ENCODE measurements around the gene CEMP1.
"Not testable (repeated sequence)": the region's sequence is repeated elsewhere in the genome, so short reads cannot be mapped to it uniquely, and the experiment has no call there.

CEMP1 gene

DNA sequence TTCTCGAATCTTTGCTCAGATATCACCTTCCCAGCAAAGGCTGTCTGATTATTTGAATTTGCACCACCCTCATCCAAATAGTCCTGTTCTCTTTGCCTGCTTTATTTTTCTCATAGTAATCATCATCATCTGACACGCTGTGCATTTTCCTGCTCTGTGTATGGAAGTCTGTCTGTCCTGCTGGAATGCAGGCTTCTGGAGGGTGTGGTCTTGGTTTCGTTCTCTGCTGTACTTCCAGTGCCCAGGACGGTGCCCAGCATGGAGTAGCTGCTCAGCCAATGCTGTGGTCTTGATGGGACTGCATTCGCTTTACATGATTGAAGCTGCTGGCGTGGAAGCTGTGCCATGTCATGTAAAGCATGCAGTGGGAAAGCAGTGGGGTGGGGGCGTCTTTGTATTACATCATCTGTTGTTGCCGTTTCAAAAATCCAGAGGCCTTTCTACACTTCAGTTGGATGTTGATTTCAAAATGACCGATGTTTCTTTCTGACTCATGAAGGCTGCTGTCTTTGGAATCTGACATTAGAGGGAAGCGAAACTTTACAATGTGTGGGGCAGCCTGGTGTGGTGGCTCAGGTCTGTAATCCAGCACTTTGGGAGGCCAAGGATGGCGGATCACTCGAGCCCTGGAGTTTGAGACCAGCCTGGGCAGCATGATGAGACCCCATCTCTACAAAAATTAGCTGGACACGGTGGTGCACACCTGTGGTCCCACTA, 23.7 kb upstream of the CEMP1 start:
- not testable (repeated sequence) for H3K27me3 ChIP-seq (ENCODE audit: control insufficient read depth, insufficient read depth, low read length); H3K9ac ChIP-seq (ENCODE audit: low read depth, low read length); H3K4me3 ChIP-seq (ENCODE audit: low read depth, low read length); H3K4me1 ChIP-seq (ENCODE audit: control insufficient read depth, insufficient read depth, low read length); H3K9me3 ChIP-seq (ENCODE audit: control insufficient read depth, insufficient read depth, low read length); H3K36me3 ChIP-seq (ENCODE audit: control insufficient read depth, insufficient read depth, low read length); H3K27ac ChIP-seq (ENCODE audit: low read depth, low read length)

DNA sequence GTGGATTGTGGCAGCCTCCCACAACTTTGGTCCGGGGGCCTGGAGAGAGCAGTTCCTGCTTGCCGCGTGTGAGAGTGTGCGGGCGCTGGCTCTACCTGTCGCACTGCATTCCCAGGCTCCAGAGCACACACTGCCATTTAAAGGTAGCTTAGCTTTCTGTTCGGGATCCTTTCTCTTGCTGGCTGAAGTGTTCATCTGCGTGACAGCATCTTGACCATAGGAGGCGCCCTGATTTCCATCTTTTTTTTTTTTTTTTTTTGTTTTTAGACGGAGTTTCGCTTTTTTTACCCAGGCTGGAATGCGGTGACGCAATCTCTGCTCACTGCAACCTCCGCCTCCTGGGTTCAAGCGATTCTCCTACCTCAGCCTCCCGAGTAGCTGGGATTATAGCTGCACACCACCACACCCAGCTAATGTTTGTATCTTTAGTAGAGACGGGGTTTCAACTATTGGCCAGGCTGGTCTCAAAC, 20.2 kb upstream of the CEMP1 start:
- H3K9me3 ChIP-seq (ENCODE audit: control insufficient read depth, insufficient read depth, low read length); H3K4me3 ChIP-seq (ENCODE audit: low read depth, low read length); H3K27me3 ChIP-seq (ENCODE audit: control insufficient read depth, insufficient read depth, low read length); H3K36me3 ChIP-seq (ENCODE audit: control insufficient read depth, insufficient read depth, low read length); H3K9ac ChIP-seq (ENCODE audit: low read depth, low read length); H3K4me1 ChIP-seq (ENCODE audit: control insufficient read depth, insufficient read depth, low read length): not testable (repeated sequence)
- H3K27ac ChIP-seq (ENCODE audit: low read depth, low read length), result peak overlapping the region; percentile 73

DNA sequence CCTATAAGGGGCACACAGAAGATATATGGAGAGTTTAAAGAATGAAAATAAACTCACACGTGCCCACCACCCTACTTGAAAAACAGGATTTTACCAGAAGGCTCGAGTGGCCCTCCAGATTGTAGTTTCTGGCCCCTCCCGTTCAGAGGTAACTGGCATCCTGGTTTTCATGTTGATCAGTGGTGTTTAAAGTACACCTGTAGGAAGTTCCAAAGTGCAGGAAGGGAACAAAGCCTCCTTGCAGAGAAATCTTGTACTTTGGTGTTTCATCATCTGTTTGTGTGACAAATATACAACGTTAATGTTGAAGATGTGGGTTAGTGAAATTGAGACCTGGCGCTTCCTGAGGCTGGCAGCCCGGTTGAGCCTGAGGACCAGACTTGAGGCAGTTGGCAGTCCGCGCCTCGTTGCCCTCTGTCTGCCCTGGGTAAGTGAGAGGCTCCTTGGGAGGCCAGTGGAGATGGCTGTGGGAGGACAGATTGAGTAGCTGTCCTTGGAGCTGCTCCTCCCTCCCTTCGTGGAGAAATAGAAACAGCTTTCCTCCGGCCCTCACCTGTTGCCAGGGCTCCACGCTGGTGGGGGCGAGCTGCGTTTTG, 19.2 kb upstream of the CEMP1 start:
- H3K9ac ChIP-seq (ENCODE audit: low read depth, low read length); H3K4me3 ChIP-seq (ENCODE audit: low read depth, low read length); H3K36me3 ChIP-seq (ENCODE audit: control insufficient read depth, insufficient read depth, low read length); H3K4me1 ChIP-seq (ENCODE audit: control insufficient read depth, insufficient read depth, low read length); H3K27me3 ChIP-seq (ENCODE audit: control insufficient read depth, insufficient read depth, low read length); H3K27ac ChIP-seq (ENCODE audit: low read depth, low read length); H3K9me3 ChIP-seq (ENCODE audit: control insufficient read depth, insufficient read depth, low read length): not testable (repeated sequence)

DNA sequence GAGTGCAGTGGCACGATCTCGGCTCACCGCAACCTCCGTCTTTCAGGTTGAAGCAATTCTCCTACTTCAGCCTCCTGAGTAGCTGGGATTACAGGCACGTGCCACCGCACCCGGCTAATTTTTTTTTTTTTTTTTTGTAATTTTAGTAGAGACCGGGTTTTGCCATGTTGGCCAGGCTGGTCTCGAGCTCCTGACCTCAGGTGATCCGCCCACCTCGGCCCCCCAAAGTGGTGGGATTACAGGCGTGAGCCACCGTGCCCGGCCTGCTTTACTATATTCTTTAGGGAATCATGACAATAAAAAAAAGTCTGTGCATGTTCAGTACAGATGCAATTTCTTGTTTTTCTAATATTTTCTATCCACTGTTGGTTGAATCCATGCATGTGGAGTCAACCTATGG, 12.6 kb upstream of the CEMP1 start:
- not testable (repeated sequence) for H3K36me3 ChIP-seq (ENCODE audit: control insufficient read depth, insufficient read depth, low read length); H3K4me3 ChIP-seq (ENCODE audit: low read depth, low read length); H3K4me1 ChIP-seq (ENCODE audit: control insufficient read depth, insufficient read depth, low read length); H3K9me3 ChIP-seq (ENCODE audit: control insufficient read depth, insufficient read depth, low read length); H3K9ac ChIP-seq (ENCODE audit: low read depth, low read length); H3K27me3 ChIP-seq (ENCODE audit: control insufficient read depth, insufficient read depth, low read length); H3K27ac ChIP-seq (ENCODE audit: low read depth, low read length)

DNA sequence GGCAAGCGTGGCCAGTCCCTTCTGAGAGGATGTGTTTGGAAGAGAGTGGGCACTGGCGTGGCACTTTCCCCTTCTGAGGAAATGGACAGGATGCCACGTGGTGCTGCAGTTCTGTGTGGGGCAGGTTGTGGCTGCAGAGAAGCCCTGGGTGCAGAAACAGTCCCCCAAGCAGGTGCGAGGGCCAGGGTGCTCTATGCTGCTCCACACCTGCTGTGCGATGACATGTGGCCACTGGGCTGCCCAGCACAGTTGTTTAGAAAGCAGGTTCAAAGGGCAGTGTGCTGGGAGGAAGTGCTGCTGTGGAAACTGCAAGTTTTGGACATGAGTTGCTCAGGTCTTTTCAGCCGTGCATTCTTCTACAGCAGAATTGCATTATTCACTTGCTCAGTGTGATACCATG, 10.2 kb upstream of the CEMP1 start:
- not testable (repeated sequence) for H3K27ac ChIP-seq (ENCODE audit: low read depth, low read length); H3K9ac ChIP-seq (ENCODE audit: low read depth, low read length); H3K36me3 ChIP-seq (ENCODE audit: control insufficient read depth, insufficient read depth, low read length); H3K27me3 ChIP-seq (ENCODE audit: control insufficient read depth, insufficient read depth, low read length); H3K9me3 ChIP-seq (ENCODE audit: control insufficient read depth, insufficient read depth, low read length); H3K4me3 ChIP-seq (ENCODE audit: low read depth, low read length); H3K4me1 ChIP-seq (ENCODE audit: control insufficient read depth, insufficient read depth, low read length)

DNA sequence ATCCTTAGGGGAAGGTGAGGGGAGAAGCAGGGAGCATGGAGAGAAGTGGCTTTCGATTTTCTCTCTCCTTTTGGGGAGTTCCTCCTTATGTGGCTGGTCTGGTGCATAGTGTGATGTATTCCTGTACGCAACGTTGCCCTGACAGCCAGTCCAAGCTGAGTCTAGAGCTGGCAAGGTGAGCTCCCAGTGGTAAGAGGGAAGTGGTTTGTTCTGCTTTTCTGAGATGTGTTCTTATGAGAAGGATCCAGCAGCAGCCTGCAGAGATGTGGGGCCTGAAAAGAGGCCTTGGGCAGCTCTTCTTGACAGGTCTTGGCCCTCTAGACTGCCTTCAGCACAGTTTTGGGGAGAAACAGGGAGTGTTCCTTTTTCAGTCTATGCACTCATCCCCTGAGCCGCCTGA, 9.7 kb upstream of the CEMP1 start:
- not testable (repeated sequence) for H3K27ac ChIP-seq (ENCODE audit: low read depth, low read length); H3K4me1 ChIP-seq (ENCODE audit: control insufficient read depth, insufficient read depth, low read length); H3K9me3 ChIP-seq (ENCODE audit: control insufficient read depth, insufficient read depth, low read length); H3K9ac ChIP-seq (ENCODE audit: low read depth, low read length); H3K36me3 ChIP-seq (ENCODE audit: control insufficient read depth, insufficient read depth, low read length); H3K27me3 ChIP-seq (ENCODE audit: control insufficient read depth, insufficient read depth, low read length); H3K4me3 ChIP-seq (ENCODE audit: low read depth, low read length)

DNA sequence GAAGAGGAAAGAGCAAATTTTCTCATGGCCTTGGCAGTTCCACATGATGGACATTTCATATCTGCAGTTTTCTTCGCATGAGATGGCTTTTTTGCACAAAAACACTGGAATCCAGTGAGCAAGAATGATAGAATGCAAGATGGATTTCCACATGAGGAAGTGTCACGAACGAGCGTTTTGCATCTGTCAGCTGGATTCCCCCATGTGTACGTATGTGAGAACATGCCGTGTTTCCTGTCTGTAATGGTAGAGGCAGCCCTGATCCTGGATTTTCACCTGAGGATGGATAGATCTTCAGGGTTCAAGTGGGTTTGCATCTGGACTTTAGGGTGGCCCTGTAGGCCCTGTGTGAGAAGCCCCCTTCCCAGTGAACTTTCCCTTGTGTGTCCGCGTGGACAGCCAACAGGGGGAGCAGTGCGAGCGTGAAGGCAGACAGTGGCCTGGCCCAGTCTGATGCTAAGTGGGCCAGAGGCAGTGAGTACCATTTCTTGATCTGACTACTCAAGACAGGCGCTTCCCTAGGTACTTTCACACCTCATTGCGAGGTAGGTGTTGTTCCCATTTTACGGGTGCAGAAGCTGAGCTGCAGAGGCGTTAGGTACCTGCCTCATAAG, 8.7 kb upstream of the CEMP1 start:
- H3K36me3 ChIP-seq (ENCODE audit: control insufficient read depth, insufficient read depth, low read length); H3K27ac ChIP-seq (ENCODE audit: low read depth, low read length); H3K9me3 ChIP-seq (ENCODE audit: control insufficient read depth, insufficient read depth, low read length); H3K9ac ChIP-seq (ENCODE audit: low read depth, low read length); H3K4me3 ChIP-seq (ENCODE audit: low read depth, low read length); H3K27me3 ChIP-seq (ENCODE audit: control insufficient read depth, insufficient read depth, low read length); H3K4me1 ChIP-seq (ENCODE audit: control insufficient read depth, insufficient read depth, low read length): not testable (repeated sequence)

DNA sequence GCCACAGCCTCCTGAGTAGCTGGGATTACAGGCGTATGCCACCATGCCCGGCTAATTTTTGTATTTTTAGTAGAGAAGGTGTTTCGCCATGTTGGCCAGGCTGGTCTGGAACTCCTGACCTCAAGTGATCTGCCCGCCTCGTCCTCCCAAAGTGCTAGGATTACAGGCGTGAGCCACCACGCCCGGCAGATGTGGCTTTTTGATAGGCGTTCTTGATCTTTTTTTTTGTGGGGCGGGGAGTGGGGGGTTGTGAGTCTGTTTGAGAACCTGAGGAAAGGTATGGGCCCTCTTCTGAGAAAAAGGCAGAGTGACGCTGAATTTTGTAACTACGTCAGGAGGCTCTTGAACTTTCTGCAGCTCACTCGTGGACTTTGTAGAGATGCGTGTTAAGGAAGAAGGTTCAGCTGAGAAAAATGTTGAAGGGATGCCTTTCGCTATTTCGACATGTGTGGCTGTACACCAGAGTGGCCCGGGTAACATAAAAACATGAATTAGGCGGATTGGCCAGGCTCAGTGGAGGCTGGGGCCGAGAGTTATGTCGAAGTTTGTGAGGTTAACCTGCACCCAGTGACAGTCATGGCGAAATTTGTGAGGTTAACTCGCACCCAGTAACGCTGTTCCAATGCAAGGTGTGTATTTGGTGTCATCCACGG, 8.1 kb upstream of the CEMP1 start:
- not testable (repeated sequence) for H3K9me3 ChIP-seq (ENCODE audit: control insufficient read depth, insufficient read depth, low read length); H3K4me1 ChIP-seq (ENCODE audit: control insufficient read depth, insufficient read depth, low read length); H3K9ac ChIP-seq (ENCODE audit: low read depth, low read length); H3K27me3 ChIP-seq (ENCODE audit: control insufficient read depth, insufficient read depth, low read length); H3K27ac ChIP-seq (ENCODE audit: low read depth, low read length); H3K36me3 ChIP-seq (ENCODE audit: control insufficient read depth, insufficient read depth, low read length)
- 0 out of 2 replicates have a peak overlapping the region, but pooled peaks have one; percentile 57 for H3K4me3 ChIP-seq (ENCODE audit: low read depth, low read length)

DNA sequence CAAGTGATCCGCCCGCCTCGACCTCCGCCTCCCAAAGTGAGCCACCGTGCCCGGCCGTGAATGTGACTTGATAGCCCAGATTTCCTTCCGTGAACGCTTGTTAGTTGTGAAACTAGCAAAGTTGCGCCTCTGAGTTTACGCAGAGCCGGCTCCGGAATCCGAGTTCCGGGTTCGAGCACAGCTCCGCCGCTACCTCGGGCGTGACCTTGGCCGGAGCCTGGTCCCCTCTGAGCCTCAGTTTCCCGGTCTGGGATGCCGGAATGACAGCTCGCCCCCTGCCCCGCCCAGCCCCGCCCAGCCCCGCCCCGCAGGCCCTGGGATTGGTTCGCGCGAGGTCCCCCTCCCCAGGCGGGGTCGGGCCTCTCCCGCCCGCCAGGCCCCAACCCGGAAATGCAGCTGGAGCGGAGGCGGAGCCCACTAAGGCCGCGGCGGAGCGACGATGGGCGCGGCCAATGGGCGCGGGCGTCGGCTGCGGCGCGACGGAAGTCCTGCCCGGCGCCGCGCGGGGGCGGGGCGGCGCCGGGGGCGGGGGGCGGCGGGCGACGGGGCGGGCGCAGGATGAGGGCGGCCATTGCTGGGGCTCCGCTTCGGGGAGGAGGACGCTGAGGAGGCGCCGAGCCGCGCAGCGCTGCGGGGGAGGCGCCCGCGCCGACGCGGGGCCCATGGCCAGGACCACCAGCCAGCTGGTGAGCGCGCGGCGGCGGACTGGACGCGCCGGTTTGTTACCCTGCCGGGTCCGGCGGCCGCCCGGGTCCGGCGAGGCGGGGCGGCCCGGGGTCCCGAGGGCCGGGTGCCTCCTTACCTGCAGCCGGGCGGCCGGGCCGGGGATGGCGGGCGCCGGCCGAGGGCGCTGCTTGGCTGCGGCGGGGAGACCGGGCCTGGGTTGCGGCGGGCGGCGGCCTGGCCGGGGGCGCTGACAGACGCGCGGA, 6.5 kb upstream of the CEMP1 start, which contains the start of gene PDPK1:
Gene PDPK1, plus strand, starts transcription at position 571 of the 929 bp plus-strand sequence. Its CDS starts 92 bp downstream, at position 663.
- Histone ChIP-seq H3K27ac (ENCODE audit: low read depth, low read length) (peak within 1 kb of the TSS; percentile 66), H3K27me3 (ENCODE audit: control insufficient read depth, insufficient read depth, low read length) (no peaks in the 10 kb centered on the region), H3K9ac (ENCODE audit: low read depth, low read length) (peak within 1 kb of the TSS; percentile 51; the same call in 1 of the 2 replicates), H3K36me3 (ENCODE audit: control insufficient read depth, insufficient read depth, low read length) (peaks cover 4% of the 10 kb centered on the region; the same call in 1 of the 2 replicates), H3K4me3 (ENCODE audit: low read depth, low read length) (peak within 1 kb of the TSS; percentile 80), H3K9me3 (ENCODE audit: control insufficient read depth, insufficient read depth, low read length) (no peaks in the 10 kb centered on the region), H3K4me1 (ENCODE audit: control insufficient read depth, insufficient read depth, low read length) (no peaks in the 10 kb centered on the region)

DNA sequence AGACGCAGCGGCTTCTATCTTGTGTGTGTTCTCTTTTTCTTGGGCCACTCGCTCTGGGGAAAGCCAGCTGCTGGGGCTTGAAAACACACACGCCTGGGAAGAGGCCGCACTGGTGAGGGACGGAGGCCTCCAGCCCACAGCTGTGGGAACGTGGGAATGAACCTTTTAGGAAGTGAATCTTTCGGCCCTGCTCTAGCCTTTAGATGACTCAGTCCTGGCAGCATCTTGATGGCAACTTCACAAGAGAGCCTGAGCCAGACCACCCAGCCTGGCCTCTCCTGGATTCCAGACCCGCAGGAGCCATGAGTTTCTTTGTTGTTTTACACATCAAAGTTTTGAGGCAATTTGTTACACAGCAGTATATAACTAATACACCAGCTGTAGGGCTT, 4.4 kb upstream of the CEMP1 start:
- Histone ChIP-seq H3K4me1 (ENCODE audit: control insufficient read depth, insufficient read depth, low read length) (no peaks in the 10 kb centered on the region), H3K27ac (ENCODE audit: low read depth, low read length) (no peak overlapping the region), H3K9me3 (ENCODE audit: control insufficient read depth, insufficient read depth, low read length) (no peaks in the 10 kb centered on the region), H3K4me3 (ENCODE audit: low read depth, low read length) (no peak overlapping the region), H3K27me3 (ENCODE audit: control insufficient read depth, insufficient read depth, low read length) (no peaks in the 10 kb centered on the region), H3K36me3 (ENCODE audit: control insufficient read depth, insufficient read depth, low read length) (peaks cover 4% of the 10 kb centered on the region; the same call in 1 of the 2 replicates), H3K9ac (ENCODE audit: low read depth, low read length) (no peak overlapping the region)
